Panc1 (cell line): ENCODE data around the gene RYK. TPM values are rescaled to one million over a fixed set of nuclear protein-coding genes. Genes with fewer than 3 reads are reported as not detected.

Source experiments
- ATAC-seq: fragments of 200-7000 bp; cut with Tn5 transposase; 2 replicates; pipeline ENCODE4 v1.9.1; 2020; ENCODE audit warnings: mild to moderate bottlenecking, moderate library complexity
- BruUV-seq: library from RNA; stranded (reverse); fragments of 400-500 nt; replicated peaks from 2 replicates; lab custom pipeline; 2021; lab: Mats Ljungman, UMichigan
- CTCF ChIA-PET: fragments of 300-600 bp; sonication (Branson Sonifier 250); formaldehyde crosslinking; loops from one replicate; lab custom pipeline; 2022; ENCODE audit warnings: antibody characterized with exemption; lab: Charles Lee
- POLR2A ChIA-PET: fragments of 300-600 bp; sonication (Branson Sonifier 250); formaldehyde crosslinking; loops from one replicate; lab custom pipeline; 2022; ENCODE audit warnings: antibody characterized with exemption; lab: Charles Lee
- DNase-seq: peaks from one replicate; pipeline ENCODE4 v3.0.0-alpha.2; 2010; ENCODE audit warnings: low read depth, low spot score
- H3K27ac ChIP-seq: 2 replicates; pipeline ENCODE4 v1.5.1; 2011; ENCODE audit warnings: mild to moderate bottlenecking, low read length, inconsistent platforms
- H3K27me3 ChIP-seq: fragments of 200-500 bp; sonication (Bioruptor generic); 2 replicates; pipeline ENCODE4 v1.6.0; 2014; ENCODE audit warnings: low read length, inconsistent platforms; ENCODE audit not compliant: control insufficient read depth, insufficient read depth
- H3K36me3 ChIP-seq: fragments of 200-500 bp; sonication (Bioruptor generic); 2 replicates; pipeline ENCODE4 v1.5.1; 2014; ENCODE audit warnings: inconsistent platforms, mild to moderate bottlenecking, low read length, moderate library complexity; ENCODE audit not compliant: control insufficient read depth, insufficient read depth
- H3K4me1 ChIP-seq: 2 replicates; pipeline ENCODE4 v1.5.1; 2011; ENCODE audit warnings: inconsistent platforms, mild to moderate bottlenecking, low read length, moderate library complexity; ENCODE audit not compliant: control insufficient read depth, insufficient read depth
- H3K4me3 ChIP-seq, 2 experiments: 2 replicates each; pipeline ENCODE4 v1.5.1; 2011 to 2012; ENCODE audit warnings: low read depth in 2 of 2, low read length in 2 of 2, mild to moderate bottlenecking in 2 of 2, inconsistent platforms in 1 of 2, moderate library complexity in 1 of 2
- H3K9me3 ChIP-seq: fragments of 200-500 bp; sonication (Bioruptor generic); 2 replicates; pipeline ENCODE4 v1.5.1; 2014; ENCODE audit warnings: low read depth, mild to moderate bottlenecking, inconsistent platforms, low read length, moderate library complexity; ENCODE audit not compliant: control insufficient read depth, insufficient read depth
- CTCF ChIP-seq: fragments of 450-650 bp; IDR thresholded peaks from 2 replicates; pipeline ENCODE4 v1.5.1; 2017; ENCODE audit warnings: mild to moderate bottlenecking
- POLR2AphosphoS5 ChIP-seq: IDR thresholded peaks from 2 replicates; pipeline ENCODE4 v1.6.1; 2012; ENCODE audit warnings: mild to moderate bottlenecking, low read depth, low read length, moderate library complexity
- REST ChIP-seq, 2 experiments: IDR thresholded peaks; 2 replicates each; pipeline ENCODE4 v1.6.1; 2011 to 2012; ENCODE audit warnings: low read depth in 2 of 2, control low read depth in 1 of 2, low read length in 1 of 2, mild to moderate bottlenecking in 1 of 2, moderate library complexity in 1 of 2; ENCODE audit not compliant: insufficient read depth in 1 of 2
- SIN3A ChIP-seq: IDR thresholded peaks from 2 replicates; pipeline ENCODE4 v1.6.1; 2012; ENCODE audit warnings: low read depth, mild to moderate bottlenecking, low read length, moderate library complexity, borderline replicate concordance; ENCODE audit not compliant: insufficient read depth
- TCF7L2 ChIP-seq: IDR thresholded peaks from 2 replicates; pipeline ENCODE4 v1.6.1; 2011; ENCODE audit warnings: mild to moderate bottlenecking, low read depth, low read length, inconsistent platforms
- in situ Hi-C: cut with HindIII; loops from 2 replicates; pipeline ENCODE4 v1.10.0; 2016; ENCODE audit warnings: low sequenced_read_pairs, low pct_unique_long_range_greater_than_20kb
- intact Hi-C: fragments of 100-400 bp; cut with micrococcal nuclease; formaldehyde crosslinking; loops from one replicate; pipeline ENCODE4 v1.10.0; 2022; ENCODE audit not compliant: unreplicated experiment
- total RNA-seq: library from RNA; stranded (reverse); gene quantifications from one replicate; pipeline ENCODE4 v1.2.1, GENCODE V29; 2021; ENCODE audit not compliant: unreplicated experiment

The RYK gene
- total RNA-seq, 1 experiment from 2014 or later: 82.7 TPM

- H3K27ac ChIP-seq: no peak overlapping the region
- no peak overlapping the region for H3K4me3 ChIP-seq
- POLR2A ChIA-PET: no interaction called here
- no peaks in the 10 kb centered on the region for H3K36me3 ChIP-seq
- TF ChIP-seq REST (IDR thresholded peaks at IDR 0.05; ENCODE audit: insufficient read depth in 1 of 2, low read depth in 2 of 2, low read length in 1 of 2) (no peak), TCF7L2 (no peak), SIN3A (no peak), POLR2AphosphoS5 (no peak), CTCF (no peak)
- no peaks in the 10 kb centered on the region for H3K27me3 ChIP-seq
- peaks cover 23% of the 10 kb centered on the region for H3K4me1 ChIP-seq
- in situ Hi-C loops (no loop called here), intact Hi-C loops (no loop called here)
- no TSS peak for BruUV-seq
- H3K9me3 ChIP-seq: no peaks in the 10 kb centered on the region
- CTCF ChIA-PET: no interaction called here
- no peak for DNase-seq
- ATAC-seq: no peak
Measured at GRCh38 chr3:134253475-134254226, 3.0 kb upstream of the RYK start.

- Histone ChIP-seq H3K27me3 (no peaks in the 10 kb centered on the region), H3K27ac (peak overlapping the region; percentile 67), H3K4me3 (no peak overlapping the region), H3K36me3 (no peaks in the 10 kb centered on the region), H3K9me3 (no peaks in the 10 kb centered on the region), H3K4me1 (peaks cover 28% of the 10 kb centered on the region)
- in situ Hi-C loops: no loop called here
- DNase-seq (no peak), ATAC-seq (no peak)
- intact Hi-C loops: no loop called here
- TF ChIP-seq SIN3A: no peak
- no peak for TF ChIP-seq CTCF
- TF ChIP-seq POLR2AphosphoS5: no peak
- no peak for TF ChIP-seq TCF7L2
- TF ChIP-seq REST (IDR thresholded peaks at IDR 0.05; ENCODE audit: insufficient read depth in 1 of 2, low read depth in 2 of 2, low read length in 1 of 2): no peak
- POLR2A ChIA-PET: no interaction called here
- CTCF ChIA-PET: no interaction called here
- BruUV-seq: no TSS peak
Measured at GRCh38 chr3:134252766-134253165, 2.1 kb upstream of the RYK start.
